ENCODE measurements around the gene OXSR1.
"Not testable (repeated sequence)": the region's sequence is repeated elsewhere in the genome, so short reads cannot be mapped to it uniquely, and the experiment has no call there.

The OXSR1 gene

DNA sequence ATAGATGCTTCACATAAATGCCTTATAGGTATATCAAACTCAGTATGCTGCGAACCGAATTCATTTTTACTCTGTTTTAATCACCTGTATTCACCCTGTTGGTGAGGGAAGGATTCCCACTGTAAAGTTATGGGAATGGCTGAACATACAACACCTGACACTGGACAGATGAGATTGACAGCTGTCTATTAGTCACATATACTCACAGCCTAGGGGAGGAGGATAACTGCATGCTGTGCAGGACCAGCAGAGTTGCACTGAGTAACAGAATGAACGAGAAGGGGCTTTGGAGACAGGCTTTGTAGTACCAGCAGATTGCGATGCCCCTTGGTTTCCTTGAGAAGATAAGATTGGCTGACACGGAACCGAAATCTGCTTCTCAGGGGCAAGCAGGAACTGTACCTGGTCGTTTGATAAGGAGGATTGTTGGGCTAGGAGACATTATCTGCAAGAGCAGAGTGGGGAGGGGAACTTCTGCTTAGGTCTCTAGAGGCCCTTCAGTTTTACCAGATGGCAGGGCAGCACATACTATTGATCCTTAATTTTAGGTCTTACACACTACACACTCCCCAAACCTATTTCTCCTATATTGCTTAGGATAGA is 56.8 kb downstream of the OXSR1 start:
- DNase-seq (ENCODE audit: low read depth in 3 of 3): no peak

DNA sequence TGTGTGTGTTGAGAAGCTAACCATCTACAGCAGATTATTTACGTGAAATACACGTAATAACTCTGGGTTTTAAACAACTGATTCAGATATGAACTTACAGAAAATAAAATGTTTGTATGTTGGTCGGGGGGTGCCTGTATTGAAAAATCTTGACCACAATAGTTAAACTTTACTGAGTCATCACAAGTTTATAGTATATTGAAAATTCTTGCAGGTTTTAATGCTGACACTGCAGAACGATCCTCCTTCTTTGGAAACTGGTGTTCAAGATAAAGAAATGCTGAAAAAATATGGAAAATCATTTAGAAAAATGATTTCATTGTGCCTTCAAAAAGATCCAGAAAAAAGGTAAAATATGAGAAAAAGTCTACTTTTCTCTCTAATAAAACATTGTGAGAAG is 59.0 kb downstream of the OXSR1 start:
- no peak for DNase-seq (ENCODE audit: low read depth in 3 of 3)

DNA sequence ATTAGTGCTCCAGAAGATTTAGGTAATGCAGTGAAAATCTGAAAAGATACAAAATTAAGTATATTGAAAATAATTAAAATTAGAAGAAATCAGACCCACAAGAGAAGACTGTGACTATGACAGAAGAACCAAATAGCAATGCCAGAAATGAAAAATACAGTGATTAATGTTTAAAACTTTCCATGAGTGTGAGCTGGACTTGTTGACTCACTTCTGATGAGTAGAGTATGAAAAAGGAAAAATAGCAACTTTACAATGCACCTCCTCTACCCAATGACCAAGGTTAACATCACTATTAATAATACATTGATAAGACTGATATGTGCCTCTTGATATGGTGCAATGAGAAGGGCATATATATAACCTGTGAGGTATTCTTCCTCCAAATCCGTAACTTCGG is 60.9 kb downstream of the OXSR1 start:
- DNase-seq (ENCODE audit: low read depth in 3 of 3): no peak

DNA sequence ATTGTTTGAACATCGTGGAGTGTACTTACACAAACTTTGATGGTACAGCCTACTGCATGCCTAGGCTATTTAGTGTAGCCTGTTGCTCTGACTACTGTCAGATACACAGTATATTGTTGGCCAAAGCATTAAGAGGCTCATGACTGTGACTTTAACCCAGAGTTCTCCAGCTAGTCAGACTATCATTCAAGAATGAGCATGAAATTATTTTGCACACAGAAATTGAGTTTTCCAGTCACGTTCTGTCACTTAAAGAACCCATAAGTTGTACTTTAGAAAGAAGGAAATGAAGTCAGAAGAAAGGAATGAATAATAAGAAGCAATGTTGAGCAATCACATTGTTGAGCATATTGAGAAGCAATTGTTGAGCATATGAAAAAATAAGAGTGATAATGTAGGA is 62.7 kb downstream of the OXSR1 start:
- no peak for DNase-seq (ENCODE audit: low read depth in 3 of 3)

DNA sequence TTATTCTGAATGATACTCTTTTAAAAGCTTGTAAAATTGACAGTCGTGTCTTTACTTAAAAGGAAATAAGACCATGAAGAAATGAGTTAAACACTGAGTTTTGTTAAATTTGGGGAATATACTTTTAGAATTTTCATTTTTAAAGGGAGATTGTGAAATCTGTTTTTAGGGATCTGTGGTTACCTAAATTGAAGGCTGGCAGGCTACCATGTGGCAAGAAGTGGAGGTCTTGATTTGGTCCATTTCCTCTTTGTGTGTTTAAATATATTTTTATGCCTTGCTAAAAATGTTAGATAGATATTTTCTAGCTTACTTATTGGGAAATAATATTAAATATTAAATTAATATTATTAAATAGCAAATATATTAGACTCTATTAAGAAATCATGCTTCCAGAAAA is 63.7 kb downstream of the OXSR1 start:
- DNase-seq (ENCODE audit: low read depth in 3 of 3): no peak

DNA sequence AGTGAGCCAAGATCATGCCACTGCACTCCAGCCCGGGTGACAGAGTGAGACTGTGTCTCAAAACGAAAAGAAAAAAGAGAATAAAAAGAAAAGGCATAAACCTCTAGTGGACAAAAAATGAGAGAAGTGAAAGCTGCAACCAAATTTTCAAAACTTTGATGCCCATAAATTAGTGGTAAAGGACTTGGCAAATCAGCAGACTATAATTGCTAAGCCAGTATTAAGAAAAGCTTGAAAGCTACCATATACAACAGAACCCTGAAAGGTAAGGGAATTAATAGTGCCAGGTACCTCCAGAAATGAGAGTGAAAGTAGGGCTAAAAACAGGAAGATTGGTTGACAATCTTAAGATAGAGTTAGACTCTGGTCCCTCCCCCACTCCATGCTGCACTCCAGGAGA is 67.4 kb downstream of the OXSR1 start:
- DNase-seq (ENCODE audit: low read depth in 3 of 3): no peak

DNA sequence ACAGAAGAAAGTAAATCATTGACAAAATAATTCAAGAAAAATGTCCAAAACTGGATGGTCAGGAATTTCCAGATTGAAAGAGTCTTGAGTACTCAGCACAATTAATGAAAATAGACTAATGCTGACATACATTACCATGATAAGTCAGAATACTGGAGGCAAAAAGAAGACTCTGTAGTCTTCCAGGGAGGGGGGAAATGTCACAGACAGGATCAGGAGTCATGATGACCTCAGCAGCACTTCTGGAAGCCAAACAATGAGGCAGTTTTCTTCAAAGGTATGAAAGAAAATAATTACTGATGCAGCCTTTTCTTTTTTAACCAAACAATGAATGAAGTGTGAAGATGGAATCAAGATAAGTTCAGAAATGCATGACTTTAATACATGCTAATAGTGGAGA is 70.1 kb downstream of the OXSR1 start:
- DNase-seq (ENCODE audit: low read depth in 3 of 3): no peak

DNA sequence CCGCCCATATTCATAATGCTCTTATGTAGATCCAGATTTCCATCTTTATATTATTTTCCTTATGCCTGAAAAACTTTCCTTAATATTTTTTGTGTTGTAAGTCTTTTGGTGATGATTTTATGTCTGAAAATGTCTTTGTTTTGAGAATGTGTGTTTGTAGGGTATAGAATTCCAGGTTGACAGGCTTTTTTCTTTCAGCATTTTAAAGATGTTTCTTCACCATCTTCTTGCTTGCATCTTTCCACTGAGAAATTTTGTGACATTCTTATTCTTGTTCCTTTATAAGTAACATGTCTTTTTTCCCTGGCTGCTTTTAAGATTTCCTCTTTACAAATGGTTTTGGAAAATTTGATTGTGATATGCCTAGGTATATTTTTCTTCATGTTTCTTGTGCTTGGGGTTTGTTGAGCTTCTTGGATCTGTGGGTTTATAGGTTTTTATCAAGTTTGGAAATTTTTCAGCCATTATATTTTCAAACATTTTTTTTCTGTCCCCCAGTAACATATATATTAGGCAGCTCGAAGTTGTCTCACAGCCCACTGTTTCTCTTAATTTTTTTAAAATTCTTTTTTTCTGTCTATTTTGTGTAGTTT is 73.2 kb downstream of the OXSR1 start:
- DNase-seq (ENCODE audit: low read depth in 3 of 3): no peak

DNA sequence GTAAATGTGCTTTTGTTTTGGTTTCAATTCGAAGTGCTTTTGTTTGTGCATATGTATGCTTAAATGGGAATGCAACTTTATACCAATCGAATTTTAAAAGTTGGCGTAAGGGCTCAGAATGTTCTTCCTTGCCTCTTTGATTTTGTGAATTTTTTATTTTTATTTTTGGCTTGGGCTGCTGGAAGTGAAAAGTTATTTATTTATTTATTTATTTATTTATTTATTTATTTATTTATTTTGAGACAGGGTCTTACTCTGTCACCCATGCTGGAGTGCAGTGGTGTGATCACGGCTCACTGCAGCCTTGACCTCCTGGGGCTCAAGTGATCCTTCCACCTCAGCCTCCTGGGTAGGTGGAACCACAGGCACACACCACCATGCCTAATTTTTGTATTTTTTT is 77.5 kb downstream of the OXSR1 start:
- not testable (repeated sequence) for DNase-seq (ENCODE audit: low read depth in 3 of 3)

DNA sequence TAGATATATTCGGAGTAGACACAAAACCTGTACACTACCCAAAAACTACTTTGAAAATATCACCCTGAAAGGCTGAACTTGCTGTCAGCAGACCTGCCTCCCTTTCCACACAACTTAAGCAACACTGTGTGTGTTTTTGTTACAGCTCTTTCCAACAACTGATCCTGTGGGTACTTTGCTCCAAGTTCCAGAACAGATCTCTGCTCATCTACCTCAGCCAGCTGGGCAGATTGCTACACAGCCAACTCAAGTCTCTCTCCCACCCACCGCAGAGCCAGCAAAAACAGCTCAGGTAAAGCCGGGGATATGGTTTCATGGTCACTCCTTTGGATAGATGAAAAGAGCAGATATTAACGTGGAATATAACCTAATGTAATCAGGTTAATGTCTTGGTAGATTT is 80.6 kb downstream of the OXSR1 start:
- no peak for DNase-seq (ENCODE audit: low read depth in 3 of 3)

DNA sequence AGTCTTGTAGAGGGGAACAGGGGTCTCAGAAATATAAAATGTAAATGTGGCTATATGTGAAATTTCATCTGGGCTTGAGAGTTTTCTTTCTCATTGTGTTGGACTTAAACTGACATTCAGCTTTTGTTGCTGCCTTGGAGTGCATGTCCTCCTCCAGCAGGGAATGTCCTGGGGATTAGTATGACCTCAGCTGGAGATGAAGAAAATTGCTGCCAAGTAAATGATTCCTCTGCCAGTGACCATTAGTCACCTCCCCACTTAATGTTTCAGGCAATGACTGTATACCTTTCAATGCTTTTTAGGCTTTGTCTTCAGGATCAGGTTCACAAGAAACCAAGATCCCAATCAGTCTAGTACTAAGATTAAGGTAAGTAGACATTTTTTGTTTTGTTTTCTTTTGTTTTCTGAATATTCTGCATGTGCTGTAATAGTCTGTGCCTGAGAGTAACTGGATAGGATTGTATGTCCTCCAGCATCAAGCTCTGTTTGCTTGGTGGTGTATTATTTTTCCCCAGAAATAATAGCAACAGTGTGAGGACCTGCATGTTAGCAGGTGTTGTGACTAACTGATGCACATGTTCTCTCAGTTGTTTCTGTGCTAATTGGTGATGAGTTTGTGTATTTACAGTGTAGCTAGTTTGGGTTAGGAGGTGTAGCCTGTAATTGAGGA is 82.2 kb downstream of the OXSR1 start:
- no peak for DNase-seq (ENCODE audit: low read depth in 3 of 3)

DNA sequence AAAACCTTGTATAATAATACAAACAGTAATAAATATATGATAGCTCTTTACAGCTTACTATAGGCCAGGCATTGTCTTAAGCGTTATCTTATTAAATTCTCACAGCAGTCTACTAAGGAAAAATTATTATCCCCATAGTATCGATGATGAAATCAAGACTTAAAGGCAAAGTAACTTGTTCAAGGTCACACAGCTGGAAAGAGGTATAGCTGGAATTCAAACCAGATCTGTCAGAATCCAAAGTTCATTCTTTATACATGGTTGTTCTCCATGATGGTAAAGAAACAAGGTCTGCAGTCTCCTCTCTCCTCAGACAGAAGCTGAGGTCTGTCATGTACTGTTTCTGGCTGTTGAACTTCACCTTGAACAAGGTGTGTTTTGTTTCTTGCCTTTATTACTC is 84.9 kb downstream of the OXSR1 start:
- no peak for DNase-seq (ENCODE audit: low read depth in 3 of 3)

DNA sequence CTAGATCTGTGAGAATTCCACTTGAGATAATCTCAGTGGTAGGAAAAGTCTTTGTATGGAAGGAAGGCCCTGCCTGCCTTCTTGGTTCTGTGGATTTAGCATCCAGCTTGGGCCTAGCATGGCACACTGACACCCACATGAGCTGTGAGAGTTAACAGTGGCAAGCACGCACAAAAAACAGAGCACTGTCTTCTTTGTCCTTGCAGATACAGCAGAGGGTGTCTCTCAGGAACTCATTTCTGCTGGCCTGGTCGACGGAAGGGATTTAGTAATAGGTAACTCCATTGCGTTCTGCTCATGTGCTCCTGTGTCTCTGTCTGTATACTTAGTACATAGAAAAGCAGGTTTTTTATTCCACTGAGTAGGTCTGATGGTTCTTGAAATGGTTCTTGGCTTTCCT is 85.9 kb downstream of the OXSR1 start:
- DNase-seq (ENCODE audit: low read depth in 3 of 3): no peak

DNA sequence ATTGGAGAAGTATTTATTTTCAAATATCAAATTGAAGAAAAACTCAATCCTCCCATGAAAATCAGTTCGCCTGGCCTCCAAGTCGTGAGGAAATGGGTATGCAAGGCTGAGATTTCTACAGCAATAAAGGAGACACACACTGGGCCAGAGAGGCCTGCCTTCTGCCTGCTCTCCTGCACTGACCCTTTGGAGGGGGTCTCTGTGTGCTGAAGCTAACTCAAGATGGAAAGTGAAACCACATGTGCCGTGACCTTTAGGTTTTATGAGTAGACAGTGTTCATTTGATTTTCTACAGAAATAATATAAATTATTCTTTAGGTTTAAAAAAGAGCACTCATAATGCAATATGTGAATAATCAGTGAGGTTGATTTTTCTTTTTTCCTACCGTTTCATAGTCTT is 88.4 kb downstream of the OXSR1 start:
- DNase-seq (ENCODE audit: low read depth in 3 of 3): no peak

DNA sequence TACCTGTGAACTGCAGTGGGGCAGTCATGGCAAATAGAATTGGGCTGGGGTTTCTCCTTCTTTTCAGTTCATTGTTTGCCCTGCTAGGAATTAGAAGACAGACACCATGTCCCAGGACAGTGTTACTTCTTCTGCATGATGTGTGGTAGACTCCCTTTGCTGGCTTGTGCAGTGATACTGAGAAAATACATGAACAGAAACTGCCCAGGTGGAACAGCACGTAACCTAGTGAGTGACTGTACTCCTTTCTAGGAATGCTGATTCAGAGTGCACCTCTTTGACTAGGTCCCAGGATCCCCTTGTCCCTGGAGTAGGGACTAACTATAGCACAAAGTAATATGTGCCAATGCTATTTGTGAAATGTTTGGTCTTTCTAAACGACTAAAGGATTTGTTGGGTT is 89.5 kb downstream of the OXSR1 start:
- DNase-seq (ENCODE audit: low read depth in 3 of 3): no peak

DNA sequence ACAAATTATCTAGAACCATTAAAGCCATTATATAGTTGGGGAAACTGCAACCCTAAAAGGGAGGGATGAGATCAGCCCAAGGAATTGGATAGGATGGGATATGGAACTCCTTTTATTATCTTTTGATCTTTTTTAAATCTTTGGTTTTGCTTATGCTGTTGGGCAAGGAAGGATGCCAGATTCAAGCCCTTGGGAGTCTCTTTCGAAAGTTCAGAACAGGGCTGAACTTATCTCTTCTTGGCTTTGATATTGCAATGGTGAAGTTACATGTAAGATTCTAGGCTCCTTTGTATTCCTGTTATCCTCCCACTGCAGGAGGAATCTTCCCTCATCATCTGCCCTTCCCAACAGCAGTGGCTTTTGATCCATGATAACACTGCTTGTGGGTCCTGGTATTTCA is 90.3 kb downstream of the OXSR1 start:
- DNase-seq (ENCODE audit: low read depth in 3 of 3): no peak

DNA sequence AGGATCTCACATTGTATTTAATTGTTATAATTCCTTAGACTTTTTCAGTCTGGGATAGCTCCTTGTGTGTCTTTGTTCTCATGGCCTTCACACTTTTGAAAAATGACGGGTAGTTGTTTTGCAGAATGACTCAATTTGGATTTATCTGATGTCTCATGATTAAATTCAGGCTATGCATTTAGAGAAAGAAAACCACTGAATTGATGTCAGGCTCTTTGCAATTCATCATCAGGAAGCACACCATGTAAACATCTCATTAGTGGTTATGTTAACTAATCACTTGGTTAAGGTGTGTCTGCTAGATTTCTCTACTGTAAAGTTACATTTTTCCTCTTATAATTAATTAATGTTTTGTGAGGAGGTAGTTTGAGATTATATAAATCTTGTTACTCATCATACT is 92.2 kb downstream of the OXSR1 start:
- no peak for DNase-seq (ENCODE audit: low read depth in 3 of 3)

DNA sequence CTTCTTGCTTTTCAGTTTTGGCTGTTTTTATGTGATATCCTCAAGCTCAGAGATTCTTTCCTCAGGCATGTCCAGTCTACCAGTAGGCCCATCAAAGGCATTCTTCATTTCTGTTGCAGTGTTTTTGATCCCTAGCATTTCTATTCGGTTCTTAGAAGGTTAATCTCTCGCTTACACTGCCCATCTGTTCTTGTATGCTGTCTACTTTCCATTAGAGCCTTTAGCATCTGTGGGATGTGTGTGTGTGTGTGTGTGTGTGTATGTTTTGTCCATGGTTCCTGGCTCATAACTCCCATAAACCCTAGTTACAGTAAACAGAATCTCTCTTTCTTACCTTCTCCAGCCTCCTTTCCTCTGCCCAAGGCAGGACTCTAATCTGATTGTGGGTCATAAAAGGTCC is 95.1 kb downstream of the OXSR1 start:
- no peak for DNase-seq (ENCODE audit: low read depth in 3 of 3)

DNA sequence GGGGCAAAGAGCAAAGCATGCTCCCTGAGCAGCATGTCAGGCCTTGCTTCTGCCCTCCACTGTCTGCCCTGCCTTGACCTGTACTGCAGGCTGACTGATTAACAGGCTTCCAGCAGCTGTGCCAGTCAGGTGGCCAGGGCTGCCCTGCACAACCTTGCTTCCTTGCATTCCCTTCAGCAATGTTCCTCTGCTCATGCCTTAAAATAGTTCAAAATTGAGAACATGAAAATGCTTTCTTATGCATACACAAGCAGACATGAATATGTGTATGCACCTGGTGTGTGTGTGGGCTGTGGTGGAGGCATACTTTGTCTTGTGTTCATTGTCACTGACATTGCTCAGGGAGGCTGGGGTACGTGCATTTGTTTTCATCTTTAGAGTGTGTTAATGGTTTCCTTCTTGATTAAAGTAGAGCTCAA is 99.0 kb downstream of the OXSR1 start:
- no peak for DNase-seq (ENCODE audit: low read depth in 3 of 3)

DNA sequence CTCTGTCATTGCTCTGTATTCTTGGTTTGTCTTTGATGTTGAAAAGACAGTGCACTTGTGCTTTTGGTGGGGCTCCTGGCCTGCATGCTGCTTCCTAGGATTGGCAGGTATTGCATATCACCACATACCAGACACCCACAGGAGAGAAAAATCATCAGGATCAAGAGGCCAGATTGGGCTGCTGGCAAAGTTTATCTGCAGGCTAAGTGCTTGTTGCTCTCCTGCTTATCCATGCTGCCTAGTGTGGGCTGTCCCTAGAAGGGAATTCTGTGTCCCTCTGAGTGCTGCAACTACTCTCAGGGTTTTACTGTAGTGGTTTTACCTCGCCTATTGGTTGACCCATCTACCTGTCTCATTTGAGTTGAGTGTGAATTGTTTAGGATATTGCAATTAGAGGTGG is 99.4 kb downstream of the OXSR1 start:
- DNase-seq (ENCODE audit: low read depth in 3 of 3): no peak

DNA sequence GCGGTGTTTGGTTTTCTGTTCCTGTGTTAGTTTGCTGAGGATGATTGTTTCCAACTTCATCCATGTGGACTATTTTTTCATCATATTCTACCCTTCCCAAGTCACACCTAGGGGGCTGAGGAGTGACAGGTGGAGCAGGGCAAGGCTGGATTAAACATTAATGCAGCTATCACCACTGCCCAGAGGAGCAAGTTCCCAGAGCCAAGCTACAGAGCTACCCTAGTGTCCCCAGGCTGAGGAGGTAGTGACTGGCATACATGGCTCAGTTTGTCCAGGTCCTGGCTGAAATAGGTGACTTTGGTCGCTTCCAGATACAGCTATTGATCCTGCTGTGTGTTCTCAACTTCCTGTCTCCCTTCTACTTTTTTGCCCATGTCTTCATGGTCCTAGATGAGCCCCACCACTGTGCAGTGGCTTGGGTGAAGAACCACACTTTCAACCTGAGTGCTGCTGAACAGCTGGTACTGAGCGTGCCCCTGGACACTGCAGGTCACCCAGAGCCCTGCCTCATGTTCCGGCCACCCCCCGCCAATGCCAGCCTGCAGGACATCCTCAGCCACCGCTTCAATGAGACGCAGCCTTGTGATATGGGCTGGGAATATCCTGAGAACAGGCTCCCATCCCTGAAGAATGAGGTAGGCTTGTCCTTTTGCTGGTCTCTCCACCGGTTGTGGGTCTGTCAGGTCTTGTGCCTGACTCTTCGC is 100.4 kb downstream of the OXSR1 start, which contains the start of gene SLC22A13:
TSS of gene SLC22A13 (plus strand) at position 209 of the 704 bp plus-strand sequence. CDS start at position 258, 49 bp downstream.
- no peak for DNase-seq (ENCODE audit: low read depth in 3 of 3)

DNA sequence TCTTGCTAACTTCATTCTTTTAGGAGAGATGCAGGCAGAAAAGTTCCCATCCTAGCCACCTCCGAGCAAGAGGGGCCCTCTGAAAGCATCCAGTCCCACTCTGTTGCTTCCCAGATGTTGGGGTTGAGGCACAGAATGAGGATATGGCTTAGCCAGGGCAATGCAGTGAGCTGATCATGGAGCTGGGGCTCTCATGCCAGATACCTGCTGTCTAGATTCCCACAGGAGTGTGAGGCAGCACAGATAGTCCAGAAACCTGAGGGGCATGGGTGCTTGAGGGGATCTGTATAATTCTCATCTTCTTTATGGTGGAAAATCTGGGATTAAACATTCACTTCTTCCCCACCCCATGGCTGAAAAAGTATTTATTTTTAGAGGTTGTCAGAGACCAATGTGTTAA is 101.5 kb downstream of the OXSR1 start:
- DNase-seq (ENCODE audit: low read depth in 3 of 3): no peak

DNA sequence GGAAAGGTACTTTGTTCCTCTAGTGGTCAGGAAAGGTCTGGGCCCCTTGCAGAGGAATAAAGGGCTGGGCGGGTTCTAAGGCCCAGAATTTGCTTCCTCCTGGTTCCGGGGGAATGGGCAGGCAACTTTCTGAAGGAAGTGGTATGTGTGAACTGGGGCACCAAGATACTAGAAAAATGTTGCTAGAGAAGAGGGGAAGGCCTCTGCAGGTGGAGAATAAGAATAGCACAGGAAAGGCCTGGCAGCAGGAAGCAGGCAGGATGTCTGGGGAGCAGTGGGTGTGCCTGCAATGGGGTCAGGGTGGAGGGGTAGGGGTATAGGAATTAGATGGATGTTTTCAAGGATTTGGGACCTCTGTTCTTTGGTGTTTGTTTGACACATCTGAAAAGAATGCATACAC is 102.3 kb downstream of the OXSR1 start:
- no peak for DNase-seq (ENCODE audit: low read depth in 3 of 3)

All from stimulated activated CD4-positive, alpha-beta T cell treated with anti-CD3 and anti-CD28 coated beads, TNF-alpha, amount 100 ng/mL, for 24 hours (primary cell).